SK-N-SH treated with all-trans-retinoic acid at 6 μM for 48 hours (cell line): Measurements from ENCODE around the gene STX19.

Experiments used
- ATAC-seq: fragments of 200-7000 bp; cut with Tn5 transposase; 3 replicates; pipeline ENCODE4 v1.9.1; 2020; ENCODE audit warnings: mild to moderate bottlenecking, moderate library complexity
- ARNTL ChIP-seq: fragments of 450-650 bp; formaldehyde crosslinking; IDR thresholded peaks from 2 replicates; pipeline ENCODE4 v1.5.0; 2020; ENCODE audit warnings: low read depth, mild to moderate bottlenecking, moderate library complexity, borderline replicate concordance
- BACH2 ChIP-seq: fragments of 250-450 bp; sonication (Bioruptor Pico); IDR thresholded peaks from 2 replicates; pipeline ENCODE4 v1.9.0; 2021; ENCODE audit warnings: mild to moderate bottlenecking, borderline replicate concordance
- CREB5 ChIP-seq: fragments of 250-450 bp; sonication (Bioruptor Pico); IDR thresholded peaks from 2 replicates; pipeline ENCODE4 v1.5.1; 2020; ENCODE audit warnings: low read depth, mild to moderate bottlenecking, moderate library complexity
- CSRNP3 ChIP-seq: fragments of 250-450 bp; sonication (Bioruptor Pico); IDR thresholded peaks from 2 replicates; pipeline ENCODE4 v1.5.1; 2021; ENCODE audit warnings: mild to moderate bottlenecking, moderate library complexity
- ESRRG ChIP-seq: fragments of 250-450 bp; sonication (Bioruptor Pico); IDR thresholded peaks from 2 replicates; pipeline ENCODE4 v1.6.1; 2021; ENCODE audit warnings: mild to moderate bottlenecking
- GLIS3 ChIP-seq: fragments of 250-450 bp; sonication (Bioruptor Pico); IDR thresholded peaks from 2 replicates; pipeline ENCODE4 v1.5.0; 2020; ENCODE audit warnings: mild to moderate bottlenecking, moderate library complexity
- ISL1 ChIP-seq: fragments of 250-450 bp; sonication (Bioruptor Pico); IDR thresholded peaks from 2 replicates; pipeline ENCODE4 v2.1.2; 2022; ENCODE audit warnings: mild to moderate bottlenecking, moderate library complexity
- OSR1 ChIP-seq: fragments of 250-450 bp; sonication (Bioruptor Pico); IDR thresholded peaks from 2 replicates; pipeline ENCODE4 v1.8.0; 2022; ENCODE audit warnings: moderate library complexity, mild to moderate bottlenecking, inconsistent platforms
- PATZ1 ChIP-seq: fragments of 250-450 bp; sonication (Bioruptor Pico); IDR thresholded peaks from 2 replicates; pipeline ENCODE4 v1.8.0; 2020; ENCODE audit warnings: mild to moderate bottlenecking, moderate library complexity, borderline replicate concordance
- POU6F1 ChIP-seq: fragments of 250-450 bp; sonication (Bioruptor Pico); IDR thresholded peaks from 2 replicates; pipeline ENCODE4 v1.8.0; 2021; ENCODE audit warnings: low read depth, mild to moderate bottlenecking, moderate library complexity, borderline replicate concordance
- PPARA ChIP-seq: fragments of 250-450 bp; sonication (Bioruptor Pico); IDR thresholded peaks from 2 replicates; pipeline ENCODE4 v1.5.0; 2020; ENCODE audit warnings: mild to moderate bottlenecking, borderline replicate concordance
- RARB ChIP-seq: fragments of 250-450 bp; sonication (Bioruptor Pico); IDR thresholded peaks from 2 replicates; pipeline ENCODE4 v1.8.0; 2021; ENCODE audit warnings: mild to moderate bottlenecking, moderate library complexity
- SNAI2 ChIP-seq: fragments of 250-450 bp; sonication (Bioruptor Pico); IDR thresholded peaks from 2 replicates; pipeline ENCODE4 v1.5.0; 2020; ENCODE audit warnings: mild to moderate bottlenecking, moderate library complexity
- TCF4 ChIP-seq: fragments of 250-450 bp; sonication (Bioruptor Pico); IDR thresholded peaks from 2 replicates; pipeline ENCODE4 v1.8.0; 2021; ENCODE audit warnings: mild to moderate bottlenecking, moderate library complexity, borderline replicate concordance
- TOX ChIP-seq: fragments of 250-450 bp; sonication (Bioruptor Pico); IDR thresholded peaks from 2 replicates; pipeline ENCODE4 v1.8.0; 2021; ENCODE audit warnings: mild to moderate bottlenecking, moderate library complexity, borderline replicate concordance
- TSHZ2 ChIP-seq: fragments of 250-450 bp; sonication (Bioruptor Pico); IDR thresholded peaks from 2 replicates; pipeline ENCODE4 v1.5.0; 2020; ENCODE audit warnings: mild to moderate bottlenecking, moderate library complexity
- ZC3H10 ChIP-seq: fragments of 250-450 bp; sonication (Bioruptor Pico); IDR thresholded peaks from 2 replicates; pipeline ENCODE4 v1.5.1; 2021; ENCODE audit warnings: mild to moderate bottlenecking, moderate library complexity
- ZFP3 ChIP-seq: fragments of 250-450 bp; sonication (Bioruptor Pico); IDR thresholded peaks from 2 replicates; pipeline ENCODE4 v1.5.0; 2020; ENCODE audit warnings: mild to moderate bottlenecking, moderate library complexity
- ZFP30 ChIP-seq: fragments of 450-650 bp; formaldehyde crosslinking; IDR thresholded peaks from 2 replicates; pipeline ENCODE4 v1.5.0; 2022; ENCODE audit warnings: mild to moderate bottlenecking, moderate library complexity
- ZNF565 ChIP-seq: fragments of 450-650 bp; formaldehyde crosslinking; conservative IDR thresholded peaks from 2 replicates; pipeline ENCODE4 v1.5.0; 2020; ENCODE audit warnings: low read depth, mild to moderate bottlenecking, moderate library complexity
- ZNF70 ChIP-seq: fragments of 450-650 bp; formaldehyde crosslinking; IDR thresholded peaks from 2 replicates; pipeline ENCODE4 v1.5.0; 2020; ENCODE audit warnings: mild to moderate bottlenecking, moderate library complexity
- ZNF8 ChIP-seq: fragments of 450-650 bp; formaldehyde crosslinking; IDR thresholded peaks from 2 replicates; pipeline ENCODE4 v1.5.0; 2020; ENCODE audit warnings: mild to moderate bottlenecking, moderate library complexity

Gene STX19

GRCh38 chr3:94024385-94024784 lies 4.0 kb downstream of the STX19 start:
- TF ChIP-seq TSHZ2 (CRISPR knock-in tag) (no peak), GLIS3 (no peak), CREB5 (CRISPR knock-in tag) (no peak), ZFP3 (no peak), RARB (no peak), ESRRG (no peak)
- TF ChIP-seq, all 23 proteins: peak for 0
- ATAC-seq: no peak

GRCh38 chr3:94020293-94020692 lies 8.1 kb downstream of the STX19 start:
- no peak for TF ChIP-seq ARNTL (CRISPR knock-in tag)
- TF ChIP-seq ZNF70 (CRISPR knock-in tag): no peak
- TF ChIP-seq ZNF565 (CRISPR knock-in tag): no peak
- no peak for TF ChIP-seq RARB
- no peak for TF ChIP-seq ZFP3
- ATAC-seq: no peak

- no peak for ATAC-seq
- TF ChIP-seq TOX (CRISPR knock-in tag) (no peak), ZNF70 (CRISPR knock-in tag) (no peak), CSRNP3 (CRISPR knock-in tag) (no peak), SNAI2 (no peak), ZFP30 (no peak), ARNTL (CRISPR knock-in tag) (no peak), TSHZ2 (CRISPR knock-in tag) (no peak), PPARA (CRISPR knock-in tag) (no peak), ZC3H10 (CRISPR knock-in tag) (no peak), TCF4 (no peak), ZFP3 (no peak)
These were observed 8.7 kb downstream of the STX19 start for GRCh38 chr3:94019659-94020058.

- no peak for ATAC-seq
- no peak for TF ChIP-seq ISL1 (CRISPR knock-in tag)
These were observed 13.4 kb downstream of the STX19 start for GRCh38 chr3:94015025-94015424.

- no peak for ATAC-seq
- TF ChIP-seq ZNF565 (CRISPR knock-in tag) (no peak), GLIS3 (no peak), CSRNP3 (CRISPR knock-in tag) (no peak), BACH2 (CRISPR knock-in tag) (no peak), ZNF8 (CRISPR knock-in tag) (no peak), ARNTL (CRISPR knock-in tag) (no peak), RARB (no peak), POU6F1 (no peak), SNAI2 (no peak), PATZ1 (no peak), OSR1 (no peak), ZC3H10 (CRISPR knock-in tag) (no peak), PPARA (CRISPR knock-in tag) (no peak)
These were observed 16.2 kb downstream of the STX19 start for GRCh38 chr3:94012185-94012584.
